Stimulated activated CD4-positive, alpha-beta T cell treated with anti-CD3 and anti-CD28 coated beads, Interleukin-1b, Interleukin-23, amount 100 ng/mL, for 4 hours (primary cell): ENCODE data around the gene MAML2.

Experiments
- DNase-seq, 2 donors: peaks; one replicate each; pipeline ENCODE4 v3.0.0-alpha.2; 2020; ENCODE audit warnings: low read depth in 2 of 2

MAML2 gene

DNA sequence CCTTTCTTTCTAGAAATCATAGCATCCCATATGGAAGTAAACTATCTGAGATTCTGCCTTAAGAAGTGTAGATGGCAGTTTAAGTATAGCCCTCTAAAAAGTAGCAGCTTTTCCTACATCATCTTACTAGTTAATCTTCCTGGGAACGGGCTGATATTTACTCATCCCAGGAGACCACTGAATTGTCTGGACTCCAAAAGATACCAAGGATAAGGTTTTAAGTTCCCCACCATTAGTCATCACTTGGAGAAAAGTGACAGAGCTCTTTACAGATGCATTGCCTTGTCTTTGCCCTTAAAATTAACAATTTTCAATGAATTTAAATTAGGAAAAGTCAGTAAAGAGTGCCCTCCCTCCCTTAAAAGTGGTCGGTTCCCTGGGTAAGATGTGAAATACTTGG lies 129.5 kb downstream of the MAML2 start:
- no peak for DNase-seq

- no peak for DNase-seq
Measured at GRCh38 chr11:96211436-96211835, 131.6 kb downstream of the MAML2 start.

- no peak for DNase-seq
Measured at GRCh38 chr11:96207459-96208449, 135.2 kb downstream of the MAML2 start.

- no peak for DNase-seq
Measured at GRCh38 chr11:96206955-96207354, 136.0 kb downstream of the MAML2 start.

DNA sequence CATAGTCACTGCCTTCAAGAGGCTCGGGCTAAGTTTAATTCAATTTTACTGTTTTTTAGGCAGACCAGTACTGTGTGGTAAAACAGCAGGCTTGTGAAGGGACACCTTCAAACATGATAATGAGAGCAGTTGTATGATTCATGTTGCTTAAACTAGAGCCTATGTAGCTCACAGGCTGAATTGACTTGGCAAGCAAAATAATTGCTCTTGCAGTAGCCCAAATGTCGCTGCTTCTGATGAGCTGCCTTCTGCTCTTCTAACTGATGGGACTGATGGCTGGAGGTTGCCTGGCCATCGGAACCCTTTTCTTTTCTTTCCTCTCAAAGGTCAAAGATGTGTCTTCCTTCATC lies 137.6 kb downstream of the MAML2 start:
- DNase-seq, result no peak

DNA sequence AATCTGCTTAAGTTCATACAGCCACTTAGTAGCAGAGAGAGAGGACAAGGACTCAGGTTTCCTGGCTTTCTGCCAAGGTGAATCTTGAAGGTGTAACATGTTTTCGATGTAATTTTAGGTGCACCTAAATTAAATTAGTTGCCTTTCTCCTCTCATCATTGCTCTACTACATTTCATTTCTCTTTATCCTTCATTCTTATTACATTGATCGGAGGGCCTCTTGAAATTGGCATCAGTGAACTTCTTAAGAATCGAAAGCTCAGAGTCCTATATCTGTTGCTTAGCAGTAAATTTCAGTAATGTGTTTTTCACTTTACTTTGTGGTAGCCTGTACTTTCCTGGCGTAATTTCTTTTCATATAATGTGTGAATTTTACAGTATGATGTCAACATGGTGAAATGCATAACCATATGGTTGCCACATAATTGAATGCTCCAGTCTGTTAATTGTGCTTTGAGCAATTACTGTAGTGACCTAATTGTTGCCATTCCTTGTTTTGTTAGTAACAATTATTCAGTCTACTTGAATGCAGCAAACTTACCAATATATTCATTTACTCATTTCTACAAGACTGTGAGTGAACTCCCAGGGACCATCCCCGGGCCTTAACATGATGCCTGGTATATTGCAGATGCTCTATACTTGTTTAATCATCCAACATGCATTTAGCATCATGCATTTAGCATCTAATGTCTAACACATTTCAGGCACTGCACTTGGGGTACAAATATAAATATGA lies 138.1 kb downstream of the MAML2 start:
- peak in 1 of 2 donors; percentile 36 for DNase-seq

DNA sequence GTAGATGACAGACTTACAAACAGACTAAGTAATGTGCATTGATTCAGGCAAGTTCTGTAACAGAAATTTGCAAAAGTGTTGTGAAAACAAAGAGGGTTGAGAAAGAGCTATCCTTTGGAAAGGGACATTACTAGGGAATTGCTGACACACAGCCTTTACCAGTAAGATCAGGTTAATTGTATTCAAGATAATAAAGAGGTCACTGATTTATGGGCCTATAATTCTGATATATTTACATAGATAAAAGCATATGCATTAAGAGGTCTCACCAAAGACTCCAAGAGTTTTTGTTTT lies 138.7 kb downstream of the MAML2 start:
- no peak for DNase-seq

DNA sequence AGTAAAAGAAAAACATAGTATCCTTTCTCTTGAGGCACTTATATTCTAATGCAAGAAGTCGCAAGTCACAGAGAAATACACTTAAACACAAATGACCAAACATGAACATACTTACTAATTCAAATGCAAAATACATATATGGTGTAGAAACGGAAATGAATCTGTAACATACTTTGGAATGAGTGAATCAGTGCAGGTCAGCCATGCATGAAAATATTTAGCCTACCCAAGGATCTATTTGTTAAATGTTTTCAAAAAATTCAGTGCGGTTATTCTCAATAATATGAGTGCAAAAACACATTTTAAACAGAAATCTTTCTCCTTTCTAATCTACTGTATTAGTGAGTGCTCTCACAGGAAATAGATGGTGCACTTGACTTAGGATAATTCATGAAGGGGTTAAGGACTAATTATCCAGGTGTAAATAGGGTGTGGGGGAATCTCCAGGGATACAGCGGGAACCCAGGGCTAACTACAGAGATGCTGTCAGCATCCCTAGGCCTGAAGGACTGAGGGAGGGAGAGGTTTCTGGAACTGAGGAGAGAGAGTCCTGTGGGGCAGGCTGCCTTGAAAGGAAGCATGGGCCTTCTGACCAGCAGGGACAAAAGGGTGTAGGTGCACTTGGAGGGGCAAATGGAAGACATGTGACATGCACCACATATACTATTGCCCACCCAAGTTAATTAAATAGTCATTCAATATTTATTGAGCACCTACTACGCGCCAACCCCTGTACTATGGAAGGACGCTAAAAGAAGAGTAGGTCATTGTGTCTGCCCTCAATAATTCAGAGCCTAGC lies 139.2 kb downstream of the MAML2 start:
- no peak for DNase-seq

DNA sequence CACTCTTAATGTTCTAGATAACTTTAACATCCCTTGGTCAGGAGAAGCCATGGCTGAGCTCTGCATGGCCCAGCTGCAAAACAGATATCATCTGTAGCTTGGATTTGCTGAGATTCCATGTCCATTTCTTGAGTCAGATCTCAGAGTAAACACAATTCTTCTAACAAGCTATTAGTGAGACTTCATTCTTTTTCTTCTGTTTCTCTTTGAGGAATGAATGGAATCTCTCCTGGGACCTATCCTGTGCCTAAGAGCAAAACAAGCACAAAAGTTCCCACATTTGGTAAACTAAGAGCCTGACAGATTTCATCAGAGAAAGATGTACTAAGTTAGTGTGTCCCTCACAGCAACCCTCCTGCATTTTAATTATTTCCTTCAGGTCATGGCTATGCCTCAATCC lies 142.8 kb downstream of the MAML2 start:
- no peak for DNase-seq

- peak in 1 of 2 donors; percentile 49 for DNase-seq
Measured at GRCh38 chr11:96199563-96200025, 143.4 kb downstream of the MAML2 start.

DNA sequence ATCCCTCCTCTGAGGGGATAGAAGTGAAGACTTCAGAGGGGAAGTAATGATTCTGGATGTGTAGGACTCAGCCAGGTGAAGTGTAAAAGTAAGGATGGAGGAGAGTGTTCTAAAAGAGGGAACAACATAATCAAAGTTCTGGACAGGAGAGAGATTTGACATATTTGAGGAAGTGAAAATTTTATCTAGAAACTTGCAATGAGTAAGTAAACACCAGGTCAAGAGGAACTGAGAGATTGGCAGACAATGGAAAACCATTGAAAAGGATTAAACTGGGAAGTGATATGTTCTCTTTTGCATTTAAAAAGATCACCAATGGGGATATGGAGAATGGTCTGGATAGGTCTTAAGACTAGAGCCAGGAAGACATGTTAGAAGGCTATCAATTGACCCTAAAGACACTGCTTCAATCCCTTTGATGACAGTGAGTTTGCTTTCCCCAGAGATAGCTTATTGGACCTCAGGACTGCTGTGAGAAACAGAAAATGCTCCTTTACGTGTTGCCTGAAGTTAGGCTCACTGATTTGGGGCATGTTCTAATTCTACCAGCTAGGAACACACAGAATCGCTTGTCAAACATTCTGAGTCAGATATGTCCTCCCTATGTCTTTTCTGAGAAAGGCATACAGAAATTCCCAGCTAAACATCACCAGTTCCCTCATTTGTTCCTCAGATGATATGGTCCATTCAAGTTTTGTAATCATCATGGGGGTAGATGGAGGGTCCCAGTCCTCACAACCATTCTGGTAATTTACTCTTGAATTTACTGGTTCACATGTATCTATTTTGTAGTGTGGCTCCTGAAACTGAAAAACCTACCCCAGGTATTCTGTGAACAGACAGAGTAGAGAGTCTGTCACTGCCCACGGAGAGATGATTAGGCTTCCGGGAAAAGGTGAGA lies 144.9 kb downstream of the MAML2 start:
- DNase-seq, result no peak

DNA sequence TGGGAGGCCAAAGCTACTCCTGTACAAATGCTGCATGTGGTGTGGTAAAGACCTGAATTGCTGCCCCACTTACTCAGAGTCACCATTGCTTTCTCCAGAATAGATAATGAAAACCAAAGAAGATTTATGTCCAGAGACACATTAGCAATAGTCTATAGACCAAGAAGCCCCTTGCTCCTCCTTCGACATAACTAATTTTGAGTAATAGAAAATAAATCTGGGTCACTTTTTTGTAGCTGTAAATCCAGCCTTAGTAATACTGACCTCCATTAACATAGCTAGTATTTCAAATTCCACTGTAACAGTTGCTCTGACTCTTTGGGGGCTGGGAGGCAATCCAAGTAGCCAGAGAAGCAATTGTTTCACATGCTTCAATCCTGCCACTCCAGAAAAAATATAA lies 145.9 kb downstream of the MAML2 start:
- no peak for DNase-seq

DNA sequence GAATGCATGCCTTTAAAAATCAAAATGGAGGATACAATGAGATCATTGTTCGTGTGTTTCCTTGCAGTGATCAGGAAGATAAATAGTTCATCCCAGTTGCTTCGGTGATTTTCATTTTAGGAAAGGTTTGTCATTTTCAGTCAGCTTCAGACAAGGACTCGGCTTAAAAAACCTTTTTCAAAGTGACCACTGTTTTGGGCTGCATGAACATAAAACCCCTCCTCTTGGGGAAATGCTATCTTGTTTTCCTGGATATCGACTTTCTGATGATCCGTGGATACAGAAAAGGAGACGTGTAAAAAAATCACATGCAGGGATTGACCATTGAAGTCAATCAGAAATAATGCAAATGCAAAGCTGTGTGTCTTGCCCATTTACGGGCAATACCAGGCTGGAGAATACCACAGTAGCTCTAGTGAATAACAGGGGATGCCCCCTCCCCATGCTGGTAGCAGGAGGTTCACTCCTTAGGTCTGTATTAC lies 146.8 kb downstream of the MAML2 start:
- no peak for DNase-seq

GRCh38 chr11:96195671-96196070 lies 147.3 kb downstream of the MAML2 start:
- no peak for DNase-seq

DNA sequence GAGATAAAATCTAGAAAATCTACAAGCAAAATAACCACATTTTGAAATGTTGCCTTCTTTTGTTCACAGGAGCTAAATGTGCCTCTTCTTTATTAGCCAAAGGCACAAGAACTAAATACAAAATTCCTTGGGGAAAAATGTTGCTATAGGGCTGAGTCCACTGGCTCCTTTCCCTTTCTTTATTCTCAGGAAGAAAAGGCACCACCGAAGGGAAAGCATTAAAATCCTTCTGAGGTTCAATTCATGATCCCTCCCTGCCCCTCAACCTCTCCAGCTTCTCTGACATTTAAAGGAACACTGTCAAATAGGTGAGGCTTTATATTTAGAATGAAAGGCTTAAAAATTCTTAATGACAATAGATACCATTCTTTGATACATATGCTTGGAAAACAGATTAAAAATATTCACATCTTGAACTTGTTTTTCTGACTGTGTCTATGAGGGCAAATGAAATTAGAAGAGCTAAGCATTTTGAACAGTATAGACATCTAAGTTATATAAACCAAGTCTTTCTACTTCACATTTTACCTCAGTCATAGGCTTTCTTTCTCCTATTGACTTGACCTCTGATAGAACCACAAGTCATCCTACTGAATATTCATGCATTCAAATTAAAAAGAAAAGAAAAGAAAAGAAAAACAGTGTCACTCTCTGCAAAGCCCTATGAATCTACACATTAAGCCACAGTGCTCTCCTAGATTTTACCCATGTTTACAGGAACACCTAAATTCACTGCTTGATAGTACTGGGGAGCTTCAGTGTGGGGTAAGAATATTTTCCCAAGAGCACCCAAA lies 148.2 kb downstream of the MAML2 start:
- DNase-seq, result no peak

GRCh38 chr11:96193745-96194443 lies 149.1 kb downstream of the MAML2 start:
- DNase-seq, result no peak

- DNase-seq, result no peak
Measured at GRCh38 chr11:96191752-96192151, 151.2 kb downstream of the MAML2 start.

GRCh38 chr11:96189351-96189750 lies 153.6 kb downstream of the MAML2 start:
- no peak for DNase-seq

DNA sequence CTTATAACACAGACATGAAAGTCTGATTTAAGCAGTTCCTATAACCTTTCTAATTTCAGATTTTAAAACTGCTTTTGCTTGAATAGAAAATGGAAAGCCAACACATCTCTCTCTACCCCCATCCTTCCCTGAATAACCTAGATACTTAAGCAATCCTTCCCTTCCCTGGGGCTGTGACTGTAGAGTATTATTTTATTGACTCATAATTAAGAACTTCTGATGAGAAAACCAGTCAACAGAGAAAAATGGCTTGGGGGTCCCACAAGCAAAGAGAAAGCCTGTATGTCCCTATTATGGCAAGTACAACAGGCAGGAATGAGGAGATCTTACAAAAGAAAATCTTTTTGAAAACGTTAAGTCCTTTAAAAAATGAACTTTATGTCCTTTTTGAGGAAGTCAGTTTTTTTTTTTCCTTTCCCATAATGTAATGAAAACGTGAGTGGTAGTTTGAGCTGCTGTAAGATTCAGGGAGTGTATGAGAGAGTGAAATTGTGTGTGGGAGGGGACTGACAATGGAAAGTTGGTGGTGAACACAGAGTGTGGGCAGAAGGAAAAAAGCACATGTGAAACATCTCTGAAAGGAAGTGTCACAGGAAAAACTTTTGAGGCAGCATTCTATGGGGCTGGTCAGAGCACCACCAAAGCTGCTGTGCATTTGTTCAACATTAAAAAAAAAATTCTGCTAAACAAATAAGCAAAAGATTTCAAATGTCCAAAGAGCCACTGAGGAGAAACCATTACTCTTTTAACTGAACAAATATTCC lies 154.6 kb downstream of the MAML2 start:
- no peak for DNase-seq
